DMS153 treated with DMSO at 0.1 percent for 48 hours (cell line): ENCODE results near the gene BRSK2.

Experiments
- DNase-seq: peaks from one replicate; lab custom pipeline; 2025; ENCODE audit not compliant: unreplicated experiment; lab: John Stamatoyannopoulos, UW

Gene BRSK2

GRCh38 chr11:1395773-1396374 is 6.1 kb downstream of the BRSK2 start:
- no peak for DNase-seq

GRCh38 chr11:1396375-1396841 is 6.7 kb downstream of the BRSK2 start:
- DNase-seq = no peak

GRCh38 chr11:1397146-1397861 is 7.6 kb downstream of the BRSK2 start:
- no peak for DNase-seq

GRCh38 chr11:1397862-1398527 is 8.3 kb downstream of the BRSK2 start:
- DNase-seq = no peak

DNA sequence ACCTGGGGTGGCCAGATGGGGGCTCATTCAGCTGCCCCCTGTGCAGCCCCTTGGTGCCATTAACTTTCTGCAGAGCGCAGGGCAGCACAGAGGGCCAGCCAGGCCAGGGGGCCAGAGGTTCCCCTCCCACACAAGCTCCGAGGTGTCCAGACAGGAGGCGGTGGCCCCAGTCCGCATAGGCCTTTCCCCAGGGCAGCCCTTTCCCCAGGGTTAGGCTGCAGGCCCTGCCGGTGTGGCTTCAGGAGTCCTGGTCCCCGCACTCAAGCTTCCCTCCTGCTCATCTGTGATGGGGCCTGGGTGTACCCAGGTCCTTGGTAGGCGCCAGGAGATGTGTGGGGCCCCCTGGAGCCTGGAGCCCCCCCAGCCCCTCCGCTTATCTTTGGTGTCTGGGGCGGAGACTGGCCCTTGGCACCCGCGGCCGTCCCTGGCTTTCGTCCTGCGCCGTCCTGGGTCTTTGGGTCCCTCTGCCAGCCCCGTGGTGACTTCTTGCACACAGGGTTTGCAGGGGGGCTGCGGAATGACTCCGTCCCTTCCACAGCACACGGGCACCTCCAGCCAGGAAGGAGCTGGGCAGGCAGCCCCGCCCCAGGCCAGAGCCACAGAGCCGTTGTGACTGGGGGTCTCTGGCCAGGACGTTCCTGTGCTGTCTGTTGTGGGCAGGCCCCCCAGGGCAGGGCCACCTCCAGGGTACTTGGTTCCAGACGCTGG is 8.9 kb downstream of the BRSK2 start:
- DNase-seq = no peak

DNA sequence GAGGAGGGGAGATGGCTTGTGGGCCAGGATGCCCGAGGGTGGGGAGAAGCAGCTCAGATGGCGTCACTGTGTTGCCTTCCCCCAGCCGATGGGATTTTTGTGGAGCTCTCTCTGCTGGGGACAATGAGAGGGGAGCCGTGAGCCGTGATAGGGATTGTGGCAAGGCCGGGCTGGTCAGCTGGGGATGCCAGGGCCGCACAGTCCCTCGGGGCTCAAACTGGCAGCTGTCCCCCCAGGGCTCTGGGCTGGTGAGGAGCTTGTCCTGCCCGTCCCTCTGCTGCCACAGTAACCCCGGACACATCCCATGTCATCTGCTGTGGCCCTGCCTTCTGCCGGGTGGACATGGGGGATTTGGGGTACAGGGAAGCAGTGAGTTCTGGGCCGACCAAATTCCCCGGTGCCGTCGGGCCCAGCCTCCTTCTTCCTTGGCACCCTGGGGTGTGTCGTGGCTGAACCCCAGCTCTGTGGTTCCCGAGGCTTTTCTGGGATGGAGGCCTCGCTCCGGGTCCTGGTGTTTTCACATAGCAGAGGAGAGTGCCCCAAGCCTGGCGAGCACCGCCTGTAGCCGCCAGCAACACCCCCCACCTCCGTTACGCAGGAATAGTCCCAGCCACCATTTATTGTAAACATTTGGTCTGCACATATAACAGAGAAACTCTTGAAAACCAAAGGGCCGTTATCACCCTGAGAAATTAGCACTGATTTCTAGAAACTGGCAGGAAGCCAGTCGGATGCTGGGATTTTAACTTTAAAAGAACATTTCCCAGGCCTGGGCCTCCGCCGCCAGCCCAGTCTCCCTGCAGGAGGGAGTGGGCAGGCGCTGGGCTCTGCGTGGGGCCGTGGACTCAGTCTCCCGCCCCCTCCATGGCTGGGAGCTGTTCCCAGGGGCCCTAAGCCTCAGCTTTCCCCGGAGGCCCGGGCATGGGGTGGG is 9.9 kb downstream of the BRSK2 start:
- DNase-seq = no peak

DNA sequence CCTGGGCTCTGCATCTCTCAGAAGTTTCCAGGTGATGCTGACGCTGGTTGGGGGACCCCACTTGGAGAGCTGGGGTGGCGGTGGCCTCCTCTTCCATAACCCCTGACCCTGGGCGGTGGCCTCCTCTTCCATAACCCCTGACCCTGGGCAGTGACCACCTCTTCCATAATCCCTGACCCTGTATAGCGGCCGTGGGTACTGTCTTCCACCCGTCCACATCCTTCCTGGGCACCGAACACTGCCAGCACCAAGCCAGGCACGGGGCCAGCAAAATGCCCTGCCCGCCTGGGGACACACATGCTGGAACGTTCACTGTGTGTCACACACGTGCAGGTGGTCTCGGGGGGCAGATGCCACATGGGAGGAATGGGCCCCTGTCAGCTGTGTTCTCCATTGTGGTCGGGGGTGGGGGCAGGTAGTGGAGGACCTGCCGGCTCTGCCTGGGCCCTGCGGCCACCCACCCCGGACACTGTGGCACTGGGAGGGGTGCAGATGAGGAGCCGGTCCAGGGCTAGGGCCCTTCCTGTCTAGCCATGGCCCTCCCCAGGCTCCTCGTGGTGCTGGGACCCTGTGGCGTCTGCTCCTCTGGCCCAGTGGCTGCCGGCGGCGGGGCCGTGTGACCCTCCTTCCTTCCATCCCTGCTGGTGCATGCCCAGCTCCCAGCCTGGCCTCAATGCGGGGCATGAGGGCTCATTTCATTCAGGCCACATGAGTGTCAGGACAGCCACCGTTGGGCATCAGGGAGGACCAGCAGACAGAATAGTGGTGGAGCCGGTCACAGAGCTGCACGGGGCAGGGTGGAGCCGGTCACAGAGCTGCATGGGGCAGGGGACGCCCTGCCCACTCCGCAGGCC is 10.8 kb downstream of the BRSK2 start:
- DNase-seq = no peak

DNA sequence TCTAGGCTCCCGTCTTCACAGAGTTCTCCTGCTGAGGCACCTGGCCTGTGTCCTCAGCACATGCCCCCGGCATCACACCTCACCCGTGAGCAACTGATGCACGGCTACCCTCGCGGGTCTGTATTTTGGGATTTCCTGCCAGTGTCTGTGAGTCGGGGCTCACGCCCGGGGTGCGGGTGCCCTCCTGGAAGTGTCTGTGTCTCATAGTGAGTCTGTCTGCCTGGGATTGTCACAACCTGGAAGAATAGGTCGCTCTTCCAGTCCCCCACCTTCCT is 11.4 kb downstream of the BRSK2 start:
- no peak for DNase-seq

- DNase-seq = no peak
Observed at GRCh38 chr11:1401656-1402221, 12.0 kb downstream of the BRSK2 start.

GRCh38 chr11:1402355-1403077 is 12.8 kb downstream of the BRSK2 start:
- DNase-seq = no peak

- no peak for DNase-seq
Observed at GRCh38 chr11:1403078-1403620, 13.4 kb downstream of the BRSK2 start.

- no peak for DNase-seq
Observed at GRCh38 chr11:1403721-1404460, 14.2 kb downstream of the BRSK2 start.

GRCh38 chr11:1404461-1405185 is 14.9 kb downstream of the BRSK2 start:
- DNase-seq = no peak

DNA sequence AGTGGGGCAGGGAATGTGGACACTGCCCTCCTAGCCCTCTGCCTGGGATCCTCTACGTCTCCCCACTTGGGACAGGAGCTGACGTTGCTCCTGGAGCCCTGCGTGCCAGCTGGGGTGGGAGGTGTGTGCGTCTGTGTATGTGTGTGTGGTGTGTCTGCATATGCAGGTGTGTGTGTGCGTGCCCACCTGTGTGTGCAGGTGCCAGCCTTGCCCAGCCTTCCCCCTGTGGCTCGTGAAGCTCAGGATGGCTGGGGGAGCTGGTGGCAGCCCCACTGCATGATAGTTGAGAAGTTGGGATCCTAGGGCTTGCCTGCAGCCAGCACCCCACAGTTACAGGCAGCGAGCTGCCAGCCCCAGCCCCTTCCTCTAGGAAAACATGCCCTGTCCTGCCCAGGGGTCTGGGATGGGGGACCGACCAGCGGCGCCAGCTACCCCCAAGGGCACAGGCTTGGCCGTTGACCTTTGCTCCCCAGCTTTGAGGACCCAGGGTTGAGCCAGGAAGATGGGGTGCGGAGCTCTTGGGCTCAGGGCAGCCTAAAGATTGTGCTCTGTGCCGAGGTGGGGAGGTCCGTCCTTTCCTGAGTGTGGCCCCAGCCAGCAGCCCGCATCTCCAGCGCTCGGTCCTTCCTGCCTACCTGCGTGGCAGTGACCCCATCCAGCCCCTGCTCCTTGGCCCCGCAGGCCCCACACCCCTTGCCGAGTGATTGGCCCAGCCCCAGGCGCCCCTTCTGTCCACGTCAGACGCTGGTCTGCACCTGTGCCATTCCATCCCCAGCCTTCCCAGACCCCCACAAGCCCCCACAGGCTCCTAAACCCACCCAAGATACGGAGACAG is 15.7 kb downstream of the BRSK2 start:
- DNase-seq = no peak

DNA sequence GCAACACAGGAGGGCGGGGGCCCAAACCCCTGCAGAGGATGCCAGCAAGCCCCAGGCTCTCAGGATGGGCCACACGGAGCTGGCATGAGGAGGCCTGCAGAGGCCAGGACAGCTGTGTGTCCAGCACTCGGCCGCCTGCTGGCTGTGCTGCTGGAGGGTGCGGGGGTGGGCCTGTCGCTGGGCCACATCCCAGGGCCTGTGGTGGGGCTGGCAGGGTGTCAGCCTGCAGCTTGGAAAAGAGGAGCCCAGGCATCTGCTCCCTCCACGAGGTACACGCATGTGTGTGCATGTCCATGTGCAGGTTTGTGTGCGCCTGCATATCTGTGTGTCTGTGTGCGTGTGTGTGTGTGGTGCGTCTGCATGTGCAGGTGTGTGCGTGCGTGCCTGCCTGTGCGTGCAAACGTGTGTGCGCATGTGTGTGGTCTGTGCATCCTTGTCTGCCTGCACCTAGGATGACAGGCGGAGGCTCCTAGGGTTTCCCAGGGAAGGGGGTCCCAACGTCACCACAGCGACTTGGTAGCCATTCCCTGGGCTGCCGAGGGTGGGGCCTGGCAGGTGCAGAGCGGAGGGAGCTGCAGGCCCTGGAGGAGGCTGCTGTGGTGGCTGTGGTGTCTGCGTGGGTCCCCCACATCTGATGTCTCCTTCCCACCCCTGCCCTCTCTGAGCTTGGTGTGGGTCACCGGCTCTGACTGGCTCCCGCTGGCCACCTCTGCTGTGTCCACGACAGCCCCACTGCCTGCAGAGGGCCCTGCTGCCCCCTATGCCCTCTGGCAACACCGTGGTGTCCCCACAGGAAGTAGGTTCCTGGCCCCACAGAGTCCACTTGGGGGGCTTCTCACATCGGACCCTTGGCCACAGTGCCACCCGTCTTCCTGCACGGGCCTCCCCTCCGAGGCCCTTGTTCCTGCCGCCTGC is 17.1 kb downstream of the BRSK2 start:
- no peak for DNase-seq
